ENCODE results near the gene TFDP2.

DNA sequence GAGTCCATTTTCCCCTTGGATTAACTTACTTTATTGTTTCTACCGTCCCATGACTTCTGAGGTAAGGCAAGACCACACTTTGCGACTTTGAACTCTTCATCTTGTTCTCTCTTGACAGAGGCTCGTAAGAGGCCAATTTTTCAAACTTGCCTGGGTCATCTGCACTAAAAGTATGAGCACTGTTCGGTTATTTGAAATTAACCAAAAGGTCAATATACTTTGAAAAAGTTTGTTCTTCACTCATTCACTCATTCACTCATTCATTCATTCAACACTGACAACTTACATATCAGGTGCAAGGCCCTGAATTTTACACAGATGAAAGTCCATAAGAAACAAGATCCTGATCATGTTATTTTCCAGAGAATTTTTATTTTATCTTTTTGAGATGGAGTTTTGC, 215.0 kb downstream of the TFDP2 start:
- TF ChIP-seq CTCF (IDR thresholded peaks at IDR 0.05) = no peak
- TF ChIP-seq POLR2A (IDR thresholded peaks at IDR 0.05) = no peak
